NCI-H1930 (cell line): Measurements from ENCODE around the gene PI4KA.
"Not testable (repeated sequence)": the region's sequence is repeated elsewhere in the genome, so short reads cannot be mapped to it uniquely, and the experiment has no call there.

ENCODE experiments used
- DNase-seq, 2 experiments: peaks; one replicate each; lab custom pipeline; 2025; lab: John Stamatoyannopoulos, UW

The PI4KA gene

GRCh38 chr22:20847318-20847822 lies 11.2 kb downstream of the PI4KA start:
- no peak for DNase-seq

GRCh38 chr22:20844055-20845037 lies 14.3 kb downstream of the PI4KA start:
- DNase-seq: no peak

- DNase-seq: no peak
Measured at GRCh38 chr22:20843501-20843900, 15.1 kb downstream of the PI4KA start.

- DNase-seq: no peak
Measured at GRCh38 chr22:20840646-20841371, 17.8 kb downstream of the PI4KA start.

GRCh38 chr22:20839837-20840645 lies 18.6 kb downstream of the PI4KA start:
- no peak for DNase-seq

- not testable (repeated sequence) for DNase-seq
Measured at GRCh38 chr22:20839354-20839753, 19.3 kb downstream of the PI4KA start.

- no peak for DNase-seq
Measured at GRCh38 chr22:20836987-20837823, 21.4 kb downstream of the PI4KA start.

GRCh38 chr22:20834725-20835124 lies 23.9 kb downstream of the PI4KA start:
- DNase-seq: no peak

- DNase-seq: no peak
Measured at GRCh38 chr22:20834206-20834605, 24.4 kb downstream of the PI4KA start.

- DNase-seq: no peak
Measured at GRCh38 chr22:20833225-20833665, 25.4 kb downstream of the PI4KA start.

- DNase-seq: no peak
Measured at GRCh38 chr22:20829491-20830134, 29.0 kb downstream of the PI4KA start.

GRCh38 chr22:20826373-20827152 lies 32.0 kb downstream of the PI4KA start:
- not testable (repeated sequence) for DNase-seq

GRCh38 chr22:20825624-20826023 lies 33.0 kb downstream of the PI4KA start:
- no peak for DNase-seq

- not testable (repeated sequence) for DNase-seq
Measured at GRCh38 chr22:20825216-20825615, 33.4 kb downstream of the PI4KA start.

- no peak for DNase-seq
Measured at GRCh38 chr22:20823264-20823663, 35.3 kb downstream of the PI4KA start.

- DNase-seq: no peak
Measured at GRCh38 chr22:20822240-20822639, 36.4 kb downstream of the PI4KA start.

- DNase-seq: not testable (repeated sequence)
Measured at GRCh38 chr22:20821717-20822239, 36.8 kb downstream of the PI4KA start.

GRCh38 chr22:20819471-20819870 lies 39.1 kb downstream of the PI4KA start:
- DNase-seq: no peak

- DNase-seq: no peak
Measured at GRCh38 chr22:20818471-20818870, 40.1 kb downstream of the PI4KA start.
